ENCODE data around the gene COL6A5.

COL6A5 gene

DNA sequence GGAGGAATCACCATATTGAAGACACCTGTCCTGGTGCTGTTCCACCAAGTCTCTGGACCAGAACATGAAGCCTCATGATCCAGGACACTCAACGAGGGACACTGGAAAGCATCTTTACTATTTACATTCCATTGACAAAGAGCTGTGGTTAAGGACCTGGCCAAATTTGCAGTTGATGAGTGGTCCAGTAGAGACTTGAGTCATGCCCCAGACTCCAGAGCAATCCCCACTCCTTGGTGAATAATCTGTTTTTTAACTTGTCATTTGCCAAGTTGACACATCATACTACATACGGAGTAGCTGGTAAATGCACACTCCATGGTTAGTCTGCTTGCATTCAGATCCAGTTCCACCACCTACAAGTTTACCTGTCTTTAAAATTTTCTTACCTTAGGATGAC lies 170.3 kb downstream of the COL6A5 start:
- H3F3A ChIP-seq (ENCODE audit: insufficient read depth), result no peaks in the 10 kb centered on the region
- H4K20me1 ChIP-seq (ENCODE audit: low read depth, low read length), result no peaks in the 10 kb centered on the region
- H3K9me3 ChIP-seq (ENCODE audit: insufficient read depth, low read length), result no peaks in the 10 kb centered on the region
- H3K79me2 ChIP-seq (ENCODE audit: insufficient read depth, low read length), result no peaks in the 10 kb centered on the region
- H3K36me3 ChIP-seq (ENCODE audit: low read length), result no peaks in the 10 kb centered on the region
- no peak overlapping the region for H3K4me2 ChIP-seq (ENCODE audit: low read depth, low read length, poor library complexity, severe bottlenecking)
- H3K9ac ChIP-seq (ENCODE audit: low read length), result no peak overlapping the region
- no peaks in the 10 kb centered on the region for H3K27me3 ChIP-seq (ENCODE audit: low read length)
- H3K27ac ChIP-seq (ENCODE audit: low read depth, low read length), result no peak overlapping the region
- no peak for TF ChIP-seq EZH2phosphoT487 (conservative IDR thresholded peaks at IDR 0.05; ENCODE audit: low read length)
- TF ChIP-seq, protein P1, sequence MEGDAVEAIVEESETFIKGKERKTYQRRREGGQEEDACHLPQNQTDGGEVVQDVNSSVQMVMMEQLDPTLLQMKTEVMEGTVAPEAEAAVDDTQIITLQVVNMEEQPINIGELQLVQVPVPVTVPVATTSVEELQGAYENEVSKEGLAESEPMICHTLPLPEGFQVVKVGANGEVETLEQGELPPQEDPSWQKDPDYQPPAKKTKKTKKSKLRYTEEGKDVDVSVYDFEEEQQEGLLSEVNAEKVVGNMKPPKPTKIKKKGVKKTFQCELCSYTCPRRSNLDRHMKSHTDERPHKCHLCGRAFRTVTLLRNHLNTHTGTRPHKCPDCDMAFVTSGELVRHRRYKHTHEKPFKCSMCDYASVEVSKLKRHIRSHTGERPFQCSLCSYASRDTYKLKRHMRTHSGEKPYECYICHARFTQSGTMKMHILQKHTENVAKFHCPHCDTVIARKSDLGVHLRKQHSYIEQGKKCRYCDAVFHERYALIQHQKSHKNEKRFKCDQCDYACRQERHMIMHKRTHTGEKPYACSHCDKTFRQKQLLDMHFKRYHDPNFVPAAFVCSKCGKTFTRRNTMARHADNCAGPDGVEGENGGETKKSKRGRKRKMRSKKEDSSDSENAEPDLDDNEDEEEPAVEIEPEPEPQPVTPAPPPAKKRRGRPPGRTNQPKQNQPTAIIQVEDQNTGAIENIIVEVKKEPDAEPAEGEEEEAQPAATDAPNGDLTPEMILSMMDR (IDR thresholded peaks at IDR 0.05; ENCODE audit: insufficient read depth, low read length, poor library complexity, severe bottlenecking), result no peak
- no peak overlapping the region for H3K4me3 ChIP-seq (ENCODE audit: insufficient read depth, low read length, poor library complexity, severe bottlenecking)
- H2AFZ ChIP-seq (ENCODE audit: low read depth, low read length, severe bottlenecking), result no peak overlapping the region
- no peaks in the 10 kb centered on the region for H3K9me2 ChIP-seq (replicated peaks; ENCODE audit: insufficient read depth, low read length)

GRCh38 chr3:130516645-130517512 lies 171.4 kb downstream of the COL6A5 start, which contains the start of gene COL6A6:
Gene COL6A6 (plus strand): TSS chr3:130517177. CDS start chr3:130560365, 43,188 bp downstream.
- no peak within 1 kb of the TSS for H3K4me2 ChIP-seq (ENCODE audit: low read depth, low read length, poor library complexity, severe bottlenecking)
- H3K9me2 ChIP-seq (replicated peaks; ENCODE audit: insufficient read depth, low read length), result no peaks in the 10 kb centered on the region
- no peaks in the 10 kb centered on the region for H4K20me1 ChIP-seq (ENCODE audit: low read depth, low read length)
- TF ChIP-seq, protein P1 (IDR thresholded peaks at IDR 0.05; ENCODE audit: insufficient read depth, low read length, poor library complexity, severe bottlenecking), result no peak
- no peak for TF ChIP-seq EZH2phosphoT487 (conservative IDR thresholded peaks at IDR 0.05; ENCODE audit: low read length)
- H3K9ac ChIP-seq (ENCODE audit: low read length), result no peak within 1 kb of the TSS
- H3K27ac ChIP-seq (ENCODE audit: low read depth, low read length), result no peak within 1 kb of the TSS
- H3K9me3 ChIP-seq (ENCODE audit: insufficient read depth, low read length), result no peaks in the 10 kb centered on the region
- H3F3A ChIP-seq (ENCODE audit: insufficient read depth), result no peaks in the 10 kb centered on the region
- H3K4me3 ChIP-seq (ENCODE audit: insufficient read depth, low read length, poor library complexity, severe bottlenecking), result no peak within 1 kb of the TSS
- no peaks in the 10 kb centered on the region for H3K27me3 ChIP-seq (ENCODE audit: low read length)
- H3K79me2 ChIP-seq (ENCODE audit: insufficient read depth, low read length), result no peaks in the 10 kb centered on the region
- no peak within 1 kb of the TSS for H2AFZ ChIP-seq (ENCODE audit: low read depth, low read length, severe bottlenecking)
- no peaks in the 10 kb centered on the region for H3K36me3 ChIP-seq (ENCODE audit: low read length)

- Histone ChIP-seq H3K4me2 (ENCODE audit: low read depth, low read length, poor library complexity, severe bottlenecking) (no peak overlapping the region), H3K4me3 (ENCODE audit: insufficient read depth, low read length, poor library complexity, severe bottlenecking) (no peak overlapping the region)
Observed at GRCh38 chr3:130517602-130518001, 172.1 kb downstream of the COL6A5 start.

More at GRCh38 chr3:130517602-130518001, 172.1 kb downstream of the COL6A5 start:
- H4K20me1 ChIP-seq (ENCODE audit: low read depth, low read length), result no peaks in the 10 kb centered on the region
- H3K9me3 ChIP-seq (ENCODE audit: insufficient read depth, low read length), result no peaks in the 10 kb centered on the region
- no peaks in the 10 kb centered on the region for H3K27me3 ChIP-seq (ENCODE audit: low read length)
- H3K27ac ChIP-seq (ENCODE audit: low read depth, low read length), result no peak overlapping the region
- no peak overlapping the region for H2AFZ ChIP-seq (ENCODE audit: low read depth, low read length, severe bottlenecking)
- H3K79me2 ChIP-seq (ENCODE audit: insufficient read depth, low read length), result no peaks in the 10 kb centered on the region
- no peaks in the 10 kb centered on the region for H3F3A ChIP-seq (ENCODE audit: insufficient read depth)
- no peaks in the 10 kb centered on the region for H3K36me3 ChIP-seq (ENCODE audit: low read length)
- TF ChIP-seq, protein P1 (IDR thresholded peaks at IDR 0.05; ENCODE audit: insufficient read depth, low read length, poor library complexity, severe bottlenecking), result no peak
- TF ChIP-seq EZH2phosphoT487 (conservative IDR thresholded peaks at IDR 0.05; ENCODE audit: low read length), result no peak
- no peak overlapping the region for H3K9ac ChIP-seq (ENCODE audit: low read length)
- H3K9me2 ChIP-seq (replicated peaks; ENCODE audit: insufficient read depth, low read length), result no peaks in the 10 kb centered on the region
